Erythroblast (primary cell): ENCODE results near the gene IGFL2.
"Not testable (repeated sequence)": the region's sequence is repeated elsewhere in the genome, so short reads cannot be mapped to it uniquely, and the experiment has no call there.

Source experiments
- DNase-seq, 2 experiments: peaks; one replicate each; lab custom pipeline; 2025; lab: John Stamatoyannopoulos, UW
- GATA1 ChIP-seq: IDR thresholded peaks from 2 replicates; pipeline ENCODE4 v1.6.1; 2011; ENCODE audit warnings: low read depth, mild to moderate bottlenecking, control low read depth, low read length, moderate library complexity
- POLR2A ChIP-seq: IDR thresholded peaks from 2 replicates; pipeline ENCODE4 v1.6.1; 2011; ENCODE audit warnings: mild to moderate bottlenecking, low read length

The IGFL2 gene

GRCh38 chr19:46160233-46160775, 12.3 kb downstream of the IGFL2 start:
- no peak for TF ChIP-seq GATA1
- no peak for TF ChIP-seq POLR2A
- DNase-seq = no peak

- not testable (repeated sequence) for DNase-seq
These were observed 13.7 kb downstream of the IGFL2 start for GRCh38 chr19:46161642-46162257.

GRCh38 chr19:46162731-46163130, 14.7 kb downstream of the IGFL2 start:
- no peak for DNase-seq
- no peak for TF ChIP-seq POLR2A

GRCh38 chr19:46173886-46174480, 25.9 kb downstream of the IGFL2 start:
- DNase-seq = no peak
- TF ChIP-seq GATA1 (no peak), POLR2A (no peak)

- DNase-seq = no peak
- TF ChIP-seq GATA1 (no peak), POLR2A (no peak)
These were observed 28.2 kb downstream of the IGFL2 start for GRCh38 chr19:46176116-46176860.

GRCh38 chr19:46179076-46179759, 31.2 kb downstream of the IGFL2 start:
- no peak for DNase-seq
- TF ChIP-seq POLR2A = no peak
- no peak for TF ChIP-seq GATA1

DNA sequence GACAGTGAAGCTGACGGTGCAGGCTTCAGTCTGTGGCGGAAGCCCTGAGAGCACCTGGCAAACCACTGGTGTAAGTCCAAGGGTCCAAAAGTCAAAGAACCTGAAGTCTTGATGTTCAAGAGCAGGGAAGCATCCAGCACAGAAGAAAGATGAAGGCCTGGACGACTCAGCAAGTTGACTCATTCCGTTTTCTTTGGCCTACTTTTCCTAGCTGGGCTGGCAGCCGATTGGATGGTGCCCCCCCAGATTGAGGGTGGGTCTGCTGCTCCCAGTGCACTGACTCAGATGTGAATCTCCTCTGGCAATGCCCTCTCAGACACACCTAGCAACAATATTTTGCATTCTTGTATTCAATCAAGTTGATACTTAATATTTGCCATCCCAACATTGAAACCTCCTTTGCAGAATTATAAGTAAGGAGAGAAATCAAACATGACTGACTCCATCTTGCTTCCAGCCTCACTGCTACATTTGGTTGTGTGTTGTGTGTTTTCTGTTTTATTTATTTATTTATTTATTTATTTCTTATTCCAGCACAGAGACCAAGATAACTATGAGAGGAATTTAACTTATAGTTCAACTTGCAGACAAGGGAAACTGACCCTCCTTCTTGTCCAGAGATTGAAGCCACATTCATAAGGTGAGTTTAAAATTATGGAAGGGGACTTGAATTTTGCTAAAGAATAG, 32.8 kb downstream of the IGFL2 start:
- TF ChIP-seq POLR2A = no peak
- TF ChIP-seq GATA1 = no peak
- no peak for DNase-seq

DNA sequence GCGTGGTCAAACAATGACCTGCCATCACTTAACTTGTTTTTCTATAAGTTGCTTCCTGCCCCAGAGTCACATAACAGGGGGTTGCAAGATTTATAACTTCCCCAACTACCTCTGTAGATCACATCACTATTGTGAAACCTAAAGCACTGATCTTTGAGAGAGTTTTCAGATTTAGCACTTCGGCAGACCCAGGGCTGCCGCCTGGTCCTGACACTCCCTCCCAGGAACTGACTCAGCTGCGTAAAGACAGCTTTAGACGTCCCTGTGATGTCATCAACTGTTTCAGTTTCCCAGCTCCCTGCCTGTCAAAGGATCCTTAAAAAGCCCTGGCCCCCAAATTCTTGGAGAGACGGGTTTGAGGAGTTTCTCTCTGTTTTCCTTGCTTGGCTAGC, 33.3 kb downstream of the IGFL2 start:
- TF ChIP-seq GATA1 (no peak), POLR2A (no peak)
- no peak for DNase-seq

DNA sequence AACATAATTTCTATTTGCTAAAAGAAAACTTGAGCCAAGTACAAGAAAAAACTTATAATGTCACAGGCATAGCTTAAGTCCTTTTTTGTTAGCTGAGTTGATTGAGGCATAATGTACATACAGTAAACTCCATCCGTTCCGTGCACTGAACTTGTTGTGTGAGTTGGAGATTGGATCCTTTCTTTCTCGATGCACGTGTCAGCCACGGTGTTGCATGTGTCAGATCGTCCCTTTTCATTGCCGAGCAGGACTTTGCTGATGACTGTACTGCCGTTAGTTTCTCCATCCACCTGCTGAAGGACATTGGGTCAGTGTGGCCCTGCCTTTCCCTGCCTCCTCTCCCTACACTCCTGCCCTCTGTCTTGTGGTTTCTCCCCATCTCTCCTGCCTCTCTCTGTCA, 34.4 kb downstream of the IGFL2 start:
- no peak for DNase-seq
- no peak for TF ChIP-seq GATA1
- no peak for TF ChIP-seq POLR2A

GRCh38 chr19:46184775-46185710, 37.0 kb downstream of the IGFL2 start:
- not testable (repeated sequence) for DNase-seq

DNA sequence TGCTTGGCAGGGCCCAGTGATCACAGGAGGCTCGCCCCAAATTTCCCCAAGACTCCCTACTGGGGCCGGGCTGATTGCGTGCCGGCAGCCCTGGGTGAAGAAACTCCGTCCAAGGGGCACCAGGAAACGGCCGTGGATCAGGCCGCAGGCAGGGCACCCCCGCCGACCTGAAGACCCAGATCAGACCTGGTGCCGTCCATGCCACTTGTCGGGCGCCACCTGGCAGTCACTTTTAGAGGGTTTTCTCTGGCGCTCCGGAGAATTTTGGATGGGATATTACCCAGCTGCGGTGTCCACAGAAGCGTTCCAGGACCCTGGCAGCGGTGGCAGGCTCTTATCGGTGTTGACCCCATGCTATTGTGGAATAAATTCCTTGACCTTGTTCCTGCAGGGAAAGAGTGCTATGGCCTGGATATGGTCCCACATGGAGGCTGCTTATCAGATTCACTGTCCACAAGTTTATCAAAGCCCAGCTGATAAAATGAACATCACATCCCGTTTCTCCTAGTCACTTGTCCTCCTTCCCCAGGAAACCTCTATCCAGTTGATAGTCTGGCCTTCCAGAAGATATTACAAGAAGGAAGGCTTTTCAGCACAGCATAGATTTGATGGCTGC, 38.2 kb downstream of the IGFL2 start:
- no peak for DNase-seq
- TF ChIP-seq GATA1 (no peak), POLR2A (no peak)

DNA sequence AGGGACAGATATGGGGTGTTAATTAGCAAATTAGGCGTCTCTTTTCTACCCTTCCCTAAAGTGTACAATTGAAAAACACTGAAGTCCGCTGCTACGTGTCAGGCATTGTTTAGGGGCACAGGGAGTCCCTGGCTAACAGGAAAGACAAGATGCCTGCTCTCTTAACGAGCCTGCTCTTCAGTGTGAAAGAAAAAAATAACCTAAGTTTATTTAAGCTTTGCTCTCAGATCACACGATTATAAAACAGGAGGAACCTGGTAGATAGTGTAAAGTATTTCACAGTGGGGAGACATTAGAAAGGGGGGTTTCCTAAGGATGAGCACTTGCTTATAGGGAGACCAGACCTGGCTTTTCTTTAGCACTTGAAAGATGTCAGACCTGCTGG, 38.7 kb downstream of the IGFL2 start:
- TF ChIP-seq GATA1 (no peak), POLR2A (no peak)
- DNase-seq = no peak
